ENCODE data around the gene ANGEL2.
"Not testable (repeated sequence)": the region's sequence is repeated elsewhere in the genome, so short reads cannot be mapped to it uniquely, and the experiment has no call there.

Gene ANGEL2, protein sequence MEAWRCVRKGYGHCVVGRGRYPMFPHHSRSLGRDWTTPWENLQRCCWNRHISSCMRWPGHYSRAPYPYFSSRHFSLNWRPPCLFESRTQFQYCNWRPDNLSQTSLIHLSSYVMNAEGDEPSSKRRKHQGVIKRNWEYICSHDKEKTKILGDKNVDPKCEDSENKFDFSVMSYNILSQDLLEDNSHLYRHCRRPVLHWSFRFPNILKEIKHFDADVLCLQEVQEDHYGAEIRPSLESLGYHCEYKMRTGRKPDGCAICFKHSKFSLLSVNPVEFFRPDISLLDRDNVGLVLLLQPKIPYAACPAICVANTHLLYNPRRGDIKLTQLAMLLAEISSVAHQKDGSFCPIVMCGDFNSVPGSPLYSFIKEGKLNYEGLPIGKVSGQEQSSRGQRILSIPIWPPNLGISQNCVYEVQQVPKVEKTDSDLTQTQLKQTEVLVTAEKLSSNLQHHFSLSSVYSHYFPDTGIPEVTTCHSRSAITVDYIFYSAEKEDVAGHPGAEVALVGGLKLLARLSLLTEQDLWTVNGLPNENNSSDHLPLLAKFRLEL

DNA sequence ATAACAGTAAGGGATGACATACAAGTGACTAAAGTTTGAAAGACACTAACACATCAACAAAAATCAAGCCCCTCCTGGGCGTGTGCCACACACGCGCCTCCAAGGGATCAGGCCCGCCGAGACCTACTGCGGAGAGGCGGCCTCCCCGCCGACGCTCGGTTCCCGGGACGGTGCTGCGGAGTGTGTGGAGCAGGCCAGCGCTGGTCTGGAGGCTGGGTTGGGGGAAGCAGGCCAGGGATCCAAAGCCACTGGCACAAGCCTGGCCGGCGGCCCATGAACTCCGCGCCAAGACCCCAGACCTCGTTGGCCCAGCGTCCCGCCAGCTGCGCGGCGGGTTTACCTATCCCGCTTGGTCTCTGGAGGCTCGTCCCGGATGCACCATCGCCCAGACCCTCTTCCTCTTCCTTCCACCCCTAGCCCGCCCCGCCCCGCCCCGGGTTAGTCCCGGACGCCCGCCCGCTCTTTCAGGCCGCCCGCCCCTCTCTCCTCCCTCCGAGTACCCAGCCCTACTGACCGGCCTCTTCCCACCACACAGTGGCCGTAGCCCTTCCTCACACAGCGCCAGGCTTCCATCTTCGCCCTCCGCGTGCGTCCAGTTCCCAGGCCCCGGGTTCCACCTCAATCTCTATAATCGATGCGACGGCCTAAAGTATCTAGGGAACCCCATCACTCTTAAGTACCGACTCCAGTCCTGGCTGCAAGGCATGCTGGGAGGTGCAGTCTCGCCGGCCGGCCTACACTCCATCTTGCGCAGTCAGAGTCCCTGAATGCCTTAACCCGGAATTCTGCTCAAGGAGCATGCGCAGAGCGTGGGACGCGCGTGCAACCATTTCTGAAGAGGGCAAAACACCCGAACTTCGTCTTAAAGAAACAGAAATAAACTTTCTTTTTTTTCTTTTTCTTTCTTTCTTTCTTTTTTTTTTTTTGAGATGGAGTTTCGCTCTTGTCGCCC, at the start of gene ANGEL2:
Gene ANGEL2 (minus strand): TSS at position 769 of the 952 bp plus-strand sequence. CDS start 196 bp downstream, at position 573.
- peak; percentile 98 for DNase-seq (ENCODE audit: low spot score)

DNA sequence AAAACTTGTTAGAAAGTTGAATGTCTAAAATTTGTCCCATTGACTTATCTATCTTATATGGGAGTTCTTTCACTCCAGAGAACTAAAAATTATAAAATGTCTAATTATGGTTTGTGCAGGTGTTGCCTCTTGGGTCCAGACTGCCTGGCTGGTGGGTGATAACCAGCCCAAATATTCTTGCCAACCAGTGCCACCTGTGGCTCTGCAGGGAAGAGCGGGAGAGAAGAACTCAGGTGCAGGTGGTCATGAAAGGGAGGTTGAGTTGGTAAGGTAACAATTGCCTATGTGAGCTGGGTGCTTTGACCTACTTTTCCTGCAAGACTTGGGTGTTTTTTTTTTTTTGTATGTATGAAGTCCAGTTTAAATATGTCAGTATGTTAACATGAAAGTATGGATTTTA, 45.6 kb upstream of the ANGEL2 start:
- no peak for DNase-seq (ENCODE audit: low spot score)

DNA sequence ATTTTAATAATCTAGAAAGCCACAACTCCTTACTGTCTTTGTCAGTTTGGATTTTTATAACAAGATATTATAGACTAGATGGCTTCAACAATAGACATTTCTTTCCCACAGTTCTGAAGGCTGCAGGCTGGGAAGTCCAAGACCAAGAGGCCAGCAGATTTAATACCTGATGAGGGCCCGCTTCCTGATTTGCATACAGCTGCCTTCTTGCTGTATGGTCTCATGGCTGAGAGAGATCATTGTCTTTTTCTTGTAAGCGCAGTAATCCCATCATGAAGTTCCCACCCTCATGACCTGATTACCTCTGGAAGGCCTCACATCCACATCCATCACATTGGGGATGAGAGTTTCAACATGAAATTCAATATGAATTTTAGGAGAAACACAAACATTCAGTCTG, 45.2 kb upstream of the ANGEL2 start:
- no peak for DNase-seq (ENCODE audit: low spot score)

DNA sequence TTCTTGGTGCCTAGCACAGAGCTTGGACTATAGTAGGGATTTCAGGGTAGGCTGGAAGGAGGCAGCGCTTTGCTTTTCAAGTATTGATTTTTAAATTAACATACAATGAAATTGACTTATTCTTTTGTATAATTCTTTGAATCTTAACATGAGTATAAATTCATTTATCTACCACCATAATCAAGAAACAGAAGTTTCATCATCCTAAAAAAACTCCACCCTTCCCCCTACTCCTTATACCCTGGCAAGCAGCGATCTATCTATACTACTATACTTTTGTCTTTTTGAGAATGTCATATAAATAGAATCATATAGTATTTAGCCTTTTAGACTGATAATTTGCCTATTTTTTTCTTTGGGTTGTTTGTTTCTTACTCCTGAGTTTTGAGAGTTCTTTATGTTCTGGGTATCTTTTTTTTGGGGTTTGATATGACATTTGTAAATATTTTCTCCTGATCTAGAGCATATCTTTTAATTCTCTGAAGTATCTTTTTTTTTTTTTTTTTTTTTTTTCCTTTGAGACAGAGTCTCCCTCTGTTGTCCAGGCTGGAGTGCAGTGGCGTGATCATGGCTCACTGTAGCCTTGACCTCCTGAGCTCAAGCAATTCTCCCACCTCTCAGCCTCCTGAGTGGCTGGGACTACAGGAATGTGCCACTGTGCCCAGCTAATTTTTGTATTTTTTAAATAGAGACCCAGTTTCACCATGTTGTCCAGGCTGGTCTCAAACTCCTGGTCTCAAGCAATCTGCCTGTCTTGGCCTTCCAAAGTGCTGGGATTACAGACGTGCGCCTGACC, 41.8 kb upstream of the ANGEL2 start:
- no peak for DNase-seq (ENCODE audit: low spot score)

DNA sequence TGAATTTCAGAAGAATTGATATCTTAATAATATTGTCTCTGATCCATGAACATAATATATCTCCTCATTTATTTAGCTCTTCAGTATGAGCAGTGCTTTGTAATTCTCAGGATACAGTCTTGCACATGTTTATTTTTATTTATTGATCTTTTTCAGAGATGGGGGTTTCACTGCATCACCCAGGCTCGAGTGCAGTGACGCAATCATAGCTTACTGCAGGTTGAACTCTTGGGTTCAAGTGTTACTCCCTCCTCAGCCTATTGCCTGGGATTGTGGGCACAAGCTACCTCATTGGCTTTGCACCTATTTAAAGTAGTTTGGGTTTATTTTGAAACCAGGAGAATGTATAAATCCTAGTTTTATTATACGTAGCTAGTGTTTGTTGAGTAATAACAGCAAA, 40.1 kb upstream of the ANGEL2 start:
- DNase-seq (ENCODE audit: low spot score) = no peak

DNA sequence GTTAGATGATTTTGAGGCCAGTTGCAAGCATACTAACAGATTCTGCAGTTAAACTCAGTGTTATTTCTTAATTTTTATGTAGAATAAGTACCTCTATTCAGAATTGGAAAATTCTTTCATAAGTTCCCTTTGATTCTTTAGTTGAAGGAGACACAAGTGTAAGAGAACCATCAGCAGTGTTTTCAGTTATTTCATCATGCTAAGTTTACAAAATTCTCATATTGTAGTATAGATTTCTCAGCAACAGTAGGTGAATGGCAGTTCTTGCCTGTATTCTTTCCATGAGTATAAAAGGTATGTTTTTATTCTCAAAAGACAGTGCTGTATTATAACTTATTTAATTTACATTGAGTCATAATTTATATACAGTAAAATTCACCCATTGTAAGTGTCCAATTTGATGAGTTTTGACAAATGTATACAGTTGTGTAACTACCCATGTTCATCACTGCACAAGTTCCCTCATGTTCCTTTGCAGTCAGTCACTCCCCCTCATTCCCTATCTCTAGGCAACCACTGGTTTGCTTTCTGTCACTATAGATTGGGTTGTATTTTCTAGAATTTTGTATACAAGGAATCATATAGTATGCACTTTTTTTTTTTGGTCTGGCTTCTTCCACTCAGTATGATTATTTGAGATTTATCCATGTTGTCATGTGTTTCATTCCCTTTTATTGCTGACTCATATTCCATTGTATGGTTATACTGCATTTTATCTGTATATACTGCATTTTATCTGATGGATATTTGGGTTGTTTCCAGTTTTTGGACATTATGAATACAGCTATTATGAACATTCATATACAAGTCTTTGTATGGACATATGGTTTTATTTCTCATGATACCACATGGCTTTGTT, 39.3 kb upstream of the ANGEL2 start:
- DNase-seq (ENCODE audit: low spot score) = peak; percentile 33

DNA sequence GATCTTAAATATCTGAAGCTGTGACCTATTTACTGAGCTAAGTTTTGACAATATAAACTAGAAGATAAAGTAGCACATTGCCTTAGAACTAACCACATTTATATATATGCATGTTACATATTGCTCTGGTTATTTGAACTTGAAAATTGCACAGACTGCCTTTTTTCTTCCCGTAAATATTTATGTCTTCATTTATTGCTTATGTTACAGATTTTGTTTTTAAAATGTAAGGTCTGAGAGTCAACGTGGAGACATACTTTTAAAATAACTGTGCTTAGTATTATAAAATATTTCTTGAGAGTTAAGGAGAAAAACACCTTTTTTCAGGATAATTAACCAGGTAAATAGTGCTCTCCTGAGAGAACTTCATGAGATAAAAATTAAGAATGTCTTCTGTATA, 38.5 kb upstream of the ANGEL2 start:
- no peak for DNase-seq (ENCODE audit: low spot score)

DNA sequence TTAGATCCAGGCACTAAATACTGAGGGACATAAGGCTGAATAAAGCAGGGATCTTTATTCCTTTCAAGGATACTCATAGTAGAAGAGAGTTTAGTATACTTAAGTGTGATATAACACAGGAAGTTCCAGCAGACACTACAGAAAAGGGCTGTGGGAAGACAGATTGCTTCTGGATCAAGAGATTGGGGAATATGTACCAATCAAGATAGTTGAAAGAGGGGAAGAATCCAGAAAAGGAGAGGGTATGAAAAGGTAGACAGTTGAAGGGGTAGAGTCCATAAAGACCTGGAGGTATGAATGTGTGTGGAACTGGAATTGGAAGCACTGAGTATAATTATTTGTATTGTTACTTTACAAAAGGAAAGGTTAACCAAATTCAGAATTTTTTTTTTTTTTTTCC, 37.8 kb upstream of the ANGEL2 start:
- DNase-seq (ENCODE audit: low spot score) = no peak

DNA sequence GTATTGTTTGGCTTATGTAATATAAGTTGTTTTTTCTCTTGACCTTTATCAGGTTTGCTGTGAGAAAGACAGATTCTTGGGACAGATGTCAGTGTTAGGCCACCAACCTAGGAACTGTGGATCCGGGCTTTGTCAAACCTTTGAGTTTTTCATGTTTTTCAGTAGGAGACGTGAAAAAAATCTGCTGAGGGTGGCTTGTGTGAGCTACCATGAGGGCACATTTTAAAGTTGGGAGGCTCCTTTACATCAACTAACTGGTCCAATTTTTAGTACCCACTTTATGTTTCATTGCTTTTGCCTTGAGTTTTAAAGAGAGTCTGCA, 36.2 kb upstream of the ANGEL2 start:
- DNase-seq (ENCODE audit: low spot score) = no peak

DNA sequence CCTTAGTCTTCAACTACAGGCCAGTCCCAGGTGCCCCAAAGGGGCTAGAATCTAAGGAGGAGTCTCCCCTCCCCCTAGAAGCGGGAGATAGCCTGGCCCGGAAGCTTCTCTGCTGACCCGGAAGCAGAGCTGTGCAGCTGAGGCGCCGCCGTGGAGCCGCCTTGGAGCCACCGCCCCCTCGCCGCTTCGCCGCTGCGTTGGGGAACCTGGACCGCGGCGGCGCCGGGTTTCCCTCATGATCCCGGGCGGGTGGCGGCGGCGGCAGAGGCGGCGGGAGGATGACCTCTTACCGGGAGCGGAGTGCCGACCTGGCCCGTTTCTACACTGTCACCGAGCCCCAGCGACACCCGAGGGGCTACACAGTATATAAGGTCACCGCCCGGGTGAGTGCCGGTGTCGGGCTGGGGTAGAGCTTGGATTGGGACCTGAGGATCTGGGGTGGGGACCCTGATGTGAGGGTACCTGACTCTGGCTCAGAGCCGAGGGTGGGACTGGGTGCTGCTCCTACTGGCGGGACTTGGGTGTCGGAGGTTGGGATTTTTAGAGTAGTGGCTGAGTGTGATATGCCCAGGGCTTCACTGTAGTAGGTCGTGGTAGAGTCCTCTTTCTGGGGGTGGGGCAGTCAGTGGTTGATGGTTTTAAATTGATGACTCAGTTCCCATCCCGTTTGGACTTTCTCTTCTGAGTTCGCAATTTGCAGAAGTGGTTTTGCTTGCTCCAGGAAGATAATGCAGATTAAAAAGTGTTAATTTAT, 35.6 kb upstream of the ANGEL2 start, which contains the start of gene RPS6KC1:
Gene RPS6KC1 (plus strand): TSS at position 115 of the 754 bp plus-strand sequence. CDS start 164 bp downstream, at position 279.
- DNase-seq (ENCODE audit: low spot score) = peak; percentile 87

DNA sequence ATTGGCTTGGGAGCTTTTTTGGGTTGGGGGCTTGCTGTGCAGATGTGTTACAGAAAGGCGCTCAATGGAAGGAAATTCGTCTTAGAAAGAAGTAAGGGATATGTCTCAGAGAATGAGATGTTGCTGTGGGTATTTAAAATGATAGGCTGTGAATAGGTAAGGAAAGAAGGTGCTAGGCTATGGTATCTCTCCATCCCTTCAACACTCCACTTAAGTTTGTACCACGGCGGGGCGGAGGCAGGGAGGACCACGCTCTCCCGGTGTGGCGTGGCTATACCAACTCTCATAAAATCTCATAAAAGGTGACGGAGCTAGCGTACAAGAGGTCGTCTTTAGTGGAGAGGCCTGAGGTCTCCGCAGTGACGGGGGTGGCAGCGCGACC, 35.1 kb upstream of the ANGEL2 start:
- no peak for DNase-seq (ENCODE audit: low spot score)

DNA sequence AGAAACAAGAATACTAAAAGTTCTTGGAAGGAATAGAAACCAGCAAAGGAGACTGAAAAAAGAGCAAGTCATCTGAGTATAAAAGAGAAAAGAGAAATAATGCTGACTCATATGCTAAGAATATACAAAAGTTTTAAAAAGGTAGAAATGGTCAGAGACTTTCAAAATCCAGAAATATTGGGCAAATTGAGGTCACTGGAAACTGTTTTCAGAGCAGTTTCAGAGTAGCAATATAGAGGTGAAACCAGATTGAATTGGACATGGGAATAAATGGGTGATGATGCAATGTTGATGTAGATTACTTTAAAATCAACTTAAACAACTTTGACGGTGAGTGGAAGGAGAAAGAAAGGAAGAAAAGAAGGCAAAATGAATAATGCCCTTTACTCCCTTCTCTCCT, 33.6 kb upstream of the ANGEL2 start:
- no peak for DNase-seq (ENCODE audit: low spot score)

DNA sequence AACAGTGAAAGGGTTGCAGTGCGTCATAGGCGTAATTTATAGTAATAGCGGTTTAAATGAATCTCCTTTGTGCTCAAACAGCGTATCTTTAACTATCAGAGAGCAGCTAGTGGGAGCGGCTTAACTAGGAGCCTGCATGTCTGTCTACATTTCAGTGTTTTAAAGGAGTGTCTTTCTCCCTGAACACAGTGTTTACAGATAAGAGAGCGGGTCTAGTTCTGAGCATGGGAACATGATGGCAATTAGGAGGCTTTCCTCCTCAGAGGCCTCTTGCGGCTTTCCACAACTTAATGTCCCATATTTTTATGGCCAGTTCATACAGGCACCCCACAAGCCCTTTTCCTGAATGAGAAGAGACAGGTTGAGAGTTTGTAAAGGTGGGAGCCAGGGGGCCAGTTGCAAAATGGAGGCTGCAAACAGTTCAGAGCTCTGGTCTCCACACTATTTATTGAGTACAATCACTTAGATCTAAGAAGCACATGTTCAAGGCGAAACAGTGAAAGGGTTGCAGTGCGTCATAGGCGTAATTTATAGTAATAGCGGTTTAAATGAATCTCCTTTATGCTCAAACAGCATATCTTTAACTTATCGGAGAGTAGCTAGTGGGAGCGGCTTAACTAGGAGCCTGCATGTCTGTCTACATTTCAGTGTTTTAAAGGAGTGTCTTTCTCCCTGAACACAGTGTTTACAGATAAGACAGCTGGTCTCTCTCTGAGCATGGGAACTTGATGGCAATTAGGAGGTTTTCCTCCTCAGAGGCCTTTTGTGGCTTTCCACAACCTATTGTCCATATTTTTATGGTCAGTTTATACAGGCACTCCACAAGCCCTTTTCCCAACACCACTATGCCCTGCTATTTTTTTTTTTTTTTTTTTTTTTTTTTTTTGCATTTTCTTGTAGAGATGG, 29.9 kb upstream of the ANGEL2 start:
- DNase-seq (ENCODE audit: low spot score) = not testable (repeated sequence)

DNA sequence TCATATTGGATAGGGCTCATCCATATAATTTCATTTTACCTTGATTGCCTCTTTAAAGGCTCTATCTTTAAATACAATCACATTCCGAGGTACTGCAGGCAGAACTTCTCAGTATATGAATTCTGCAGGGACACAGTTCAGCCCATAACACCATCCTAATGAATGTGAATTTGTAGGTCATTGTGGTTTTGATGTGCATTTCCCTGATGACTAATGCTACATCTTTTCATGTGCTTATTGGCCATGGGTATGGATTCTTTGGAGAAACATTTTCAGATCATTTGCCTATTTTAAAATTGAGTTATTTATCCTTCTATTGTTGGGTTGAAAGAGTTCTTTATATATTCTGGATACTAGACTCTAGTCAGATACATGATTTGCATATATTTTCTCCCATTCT, 25.8 kb upstream of the ANGEL2 start:
- no peak for DNase-seq (ENCODE audit: low spot score)

DNA sequence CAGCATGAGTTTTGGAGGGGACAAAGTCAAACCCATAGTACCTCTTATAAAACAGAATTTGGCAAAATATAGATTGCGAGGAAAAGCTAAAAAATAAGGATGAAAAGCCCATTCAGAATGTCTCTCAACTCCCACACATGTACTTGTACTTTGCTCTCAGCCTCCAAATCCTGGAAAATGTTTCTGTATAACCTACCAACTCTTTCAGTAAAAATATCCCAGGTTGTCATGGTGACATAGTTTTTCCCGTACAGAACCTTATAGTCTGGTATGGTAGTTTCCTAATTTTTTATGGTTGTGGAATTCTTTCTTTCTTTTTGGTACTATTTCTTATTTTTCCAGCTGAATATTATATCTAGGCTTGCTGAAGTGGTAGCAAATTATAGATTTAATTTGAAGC, 19.9 kb upstream of the ANGEL2 start:
- DNase-seq (ENCODE audit: low spot score) = peak; percentile 71

DNA sequence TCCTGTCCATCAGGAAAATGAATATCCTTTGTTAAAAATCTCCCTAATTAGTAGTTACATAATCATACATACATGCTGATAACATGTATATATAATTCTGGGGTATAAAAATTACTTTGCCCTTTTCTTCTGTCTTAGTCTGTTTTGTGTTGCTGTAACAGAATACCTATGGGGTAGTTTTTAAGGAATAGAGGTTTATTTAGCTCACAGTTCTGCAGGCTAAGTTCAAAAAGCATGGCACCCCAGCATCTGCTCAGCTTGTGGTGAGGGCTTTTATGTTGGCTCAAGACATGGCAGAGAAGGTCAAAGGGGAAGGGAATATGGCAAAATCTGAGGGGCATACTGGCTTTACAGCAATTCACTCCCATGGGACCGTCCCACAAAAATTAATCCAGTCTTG, 19.0 kb upstream of the ANGEL2 start:
- DNase-seq (ENCODE audit: low spot score) = no peak

DNA sequence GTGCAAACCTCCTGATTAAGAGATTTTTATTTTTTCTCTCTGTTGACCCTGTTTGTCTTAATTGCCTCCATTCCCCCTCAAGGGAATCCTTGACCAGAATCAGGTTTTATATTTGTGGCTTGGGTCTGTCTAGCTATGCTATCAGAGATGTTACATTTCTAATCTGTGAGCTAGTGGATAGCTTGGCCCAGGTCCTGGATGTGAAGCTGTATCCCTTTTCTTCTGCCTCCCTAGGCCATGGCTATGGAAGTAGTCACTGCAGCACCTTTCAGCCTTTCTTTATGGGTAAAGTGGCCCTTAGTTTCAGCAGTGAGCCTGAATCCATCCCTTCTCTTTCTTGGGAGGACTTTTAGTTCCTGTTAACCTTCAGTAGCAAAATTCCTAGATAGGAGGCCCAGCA, 17.0 kb upstream of the ANGEL2 start:
- no peak for DNase-seq (ENCODE audit: low spot score)

DNA sequence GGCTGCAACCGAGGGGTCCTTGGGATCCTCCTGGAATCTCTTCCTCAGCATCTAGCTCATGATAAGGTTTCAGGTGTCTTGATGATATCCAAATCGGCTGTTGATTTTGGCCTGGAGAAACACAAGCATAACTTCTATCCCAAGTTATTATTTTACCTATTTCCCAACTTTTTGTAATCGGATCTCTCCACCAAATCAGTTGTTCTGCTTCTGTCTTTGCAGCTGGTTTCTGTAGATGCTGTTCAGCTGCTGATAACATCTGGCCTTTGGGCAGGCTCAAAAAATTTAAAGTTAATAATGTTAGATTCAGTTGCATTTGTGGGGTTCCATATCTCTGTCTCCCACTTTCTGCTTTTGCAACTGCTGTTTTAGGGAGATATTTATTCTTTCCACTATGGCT, 11.4 kb upstream of the ANGEL2 start:
- not testable (repeated sequence) for DNase-seq (ENCODE audit: low spot score)

DNA sequence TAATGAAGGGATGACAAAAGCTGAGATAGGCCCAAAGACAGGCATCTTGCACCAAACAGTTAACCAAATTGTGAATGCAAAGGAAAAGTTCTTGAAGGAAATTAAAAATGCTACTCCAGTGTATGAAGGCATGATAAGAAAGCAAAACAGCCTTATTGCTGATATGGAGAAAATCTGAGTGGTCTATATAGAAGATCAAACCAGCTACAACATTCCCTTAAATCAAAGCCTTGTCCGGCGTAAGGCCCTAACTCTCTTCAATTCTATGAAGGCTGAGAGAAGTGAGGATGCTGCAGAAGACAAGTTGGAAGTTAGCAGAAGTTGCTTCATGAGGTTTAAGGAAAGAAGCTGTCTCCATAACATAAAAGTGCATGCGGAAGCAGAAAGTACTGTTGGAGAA, 4.3 kb upstream of the ANGEL2 start:
- DNase-seq (ENCODE audit: low spot score) = no peak

All from putamen (tissue), 1 donor.